HUES64 (cell line): ENCODE measurements around the gene ZDHHC8.

Experiments used
- H3K27ac ChIP-seq: 2 replicates; pipeline ENCODE4 v1.7.0; 2013; ENCODE audit warnings: low read depth, low read length, inconsistent platforms
- H3K27me3 ChIP-seq: 2 replicates; pipeline ENCODE4 v1.6.1; 2013; ENCODE audit warnings: mild to moderate bottlenecking, low read length; ENCODE audit not compliant: insufficient read depth
- H3K36me3 ChIP-seq: 2 replicates; pipeline ENCODE4 v1.6.1; 2013; ENCODE audit warnings: mild to moderate bottlenecking, low read length; ENCODE audit not compliant: insufficient read depth
- H3K4me1 ChIP-seq: 2 replicates; pipeline ENCODE4 v1.6.1; 2013; ENCODE audit warnings: mild to moderate bottlenecking, low read length, moderate library complexity; ENCODE audit not compliant: insufficient read depth
- H3K4me3 ChIP-seq: 2 replicates; pipeline ENCODE4 v1.5.1; 2013; ENCODE audit warnings: mild to moderate bottlenecking, low read length, moderate library complexity
- H3K9ac ChIP-seq: 2 replicates; pipeline ENCODE4 v1.6.1; 2013; ENCODE audit warnings: mild to moderate bottlenecking, low read depth, low read length
- H3K9me3 ChIP-seq: 2 replicates; pipeline ENCODE4 v1.6.1; 2013; ENCODE audit warnings: low read depth, low read length; ENCODE audit not compliant: insufficient read depth
- WGBS: fragments of 150-250, 120-280 bp; methylation state at CpG from one replicate; pipeline ENCODE4 v1.1.7; 2013; ENCODE audit warnings: missing lambda C conversion rate; 5-methylcytosine and 5-hydroxymethylcytosine counted together

The ZDHHC8 gene

GRCh38 chr22:20173246-20173645 lies 41.6 kb downstream of the ZDHHC8 start:
- Histone ChIP-seq H3K9ac (no peak overlapping the region), H3K27ac (no peak overlapping the region), H3K4me3 (no peak overlapping the region), H3K27me3 (no peaks in the 10 kb centered on the region), H3K4me1 (no peaks in the 10 kb centered on the region), H3K9me3 (no peaks in the 10 kb centered on the region), H3K36me3 (no peaks in the 10 kb centered on the region)
- 92% methylated on average over 11 of the region's 11 CpGs for WGBS

- Histone ChIP-seq H3K4me1 (no peaks in the 10 kb centered on the region), H3K4me3 (no peak overlapping the region), H3K9ac (no peak overlapping the region), H3K9me3 (no peaks in the 10 kb centered on the region), H3K27me3 (no peaks in the 10 kb centered on the region), H3K36me3 (no peaks in the 10 kb centered on the region), H3K27ac (no peak overlapping the region)
- WGBS: 87% methylated on average over 10 of the region's 10 CpGs
Measured at GRCh38 chr22:20173772-20174171, 42.2 kb downstream of the ZDHHC8 start.

- H3K36me3 ChIP-seq: no peaks in the 10 kb centered on the region
- 82% methylated on average over 18 of the region's 19 CpGs for WGBS
- H3K4me3 ChIP-seq: no peak overlapping the region
- H3K9me3 ChIP-seq: no peaks in the 10 kb centered on the region
- no peak overlapping the region for H3K9ac ChIP-seq
- no peak overlapping the region for H3K27ac ChIP-seq
- H3K27me3 ChIP-seq: no peaks in the 10 kb centered on the region
- H3K4me1 ChIP-seq: no peaks in the 10 kb centered on the region
Measured at GRCh38 chr22:20174785-20175596, 43.4 kb downstream of the ZDHHC8 start.

GRCh38 chr22:20175597-20175900 lies 43.9 kb downstream of the ZDHHC8 start:
- Histone ChIP-seq H3K36me3 (no peaks in the 10 kb centered on the region), H3K27ac (no peak overlapping the region), H3K4me3 (no peak overlapping the region), H3K27me3 (no peaks in the 10 kb centered on the region), H3K9ac (no peak overlapping the region), H3K4me1 (no peaks in the 10 kb centered on the region), H3K9me3 (no peaks in the 10 kb centered on the region)
- 86% methylated on average over 12 of the region's 12 CpGs for WGBS

GRCh38 chr22:20176421-20177085 lies 44.9 kb downstream of the ZDHHC8 start:
- Histone ChIP-seq H3K9me3 (no peaks in the 10 kb centered on the region), H3K27ac (no peak overlapping the region), H3K9ac (no peak overlapping the region), H3K4me3 (no peak overlapping the region), H3K27me3 (no peaks in the 10 kb centered on the region), H3K4me1 (no peaks in the 10 kb centered on the region), H3K36me3 (no peaks in the 10 kb centered on the region)
- WGBS: 91% methylated on average over 17 of the region's 17 CpGs

GRCh38 chr22:20177217-20177911 lies 45.8 kb downstream of the ZDHHC8 start:
- Histone ChIP-seq H3K27ac (no peak overlapping the region), H3K9me3 (no peaks in the 10 kb centered on the region), H3K27me3 (no peaks in the 10 kb centered on the region), H3K9ac (no peak overlapping the region), H3K4me1 (no peaks in the 10 kb centered on the region), H3K4me3 (no peak overlapping the region), H3K36me3 (no peaks in the 10 kb centered on the region)
- 90% methylated on average over 21 of the region's 21 CpGs for WGBS

GRCh38 chr22:20178075-20178914 lies 46.7 kb downstream of the ZDHHC8 start:
- H3K9me3 ChIP-seq: no peaks in the 10 kb centered on the region
- H3K4me1 ChIP-seq: no peaks in the 10 kb centered on the region
- H3K36me3 ChIP-seq: no peaks in the 10 kb centered on the region
- 93% methylated on average over 29 of the region's 29 CpGs for WGBS
- H3K4me3 ChIP-seq: no peak overlapping the region
- no peaks in the 10 kb centered on the region for H3K27me3 ChIP-seq
- H3K27ac ChIP-seq: no peak overlapping the region
- H3K9ac ChIP-seq: no peak overlapping the region

GRCh38 chr22:20178915-20179227 lies 47.3 kb downstream of the ZDHHC8 start:
- WGBS: 96% methylated on average over 10 of the region's 10 CpGs
- Histone ChIP-seq H3K27me3 (no peaks in the 10 kb centered on the region), H3K4me1 (no peaks in the 10 kb centered on the region)

GRCh38 chr22:20179455-20180244 lies 48.0 kb downstream of the ZDHHC8 start:
- 92% methylated on average over 27 of the region's 27 CpGs for WGBS
- no peaks in the 10 kb centered on the region for H3K36me3 ChIP-seq

More at GRCh38 chr22:20178915-20179227, 47.3 kb downstream of the ZDHHC8 start:
- H3K27ac ChIP-seq: no peak overlapping the region
- H3K9me3 ChIP-seq: no peaks in the 10 kb centered on the region
- no peak overlapping the region for H3K4me3 ChIP-seq
- no peak overlapping the region for H3K9ac ChIP-seq
- H3K36me3 ChIP-seq: no peaks in the 10 kb centered on the region

GRCh38 chr22:20180245-20180630 lies 48.6 kb downstream of the ZDHHC8 start:
- H3K9ac ChIP-seq: no peak overlapping the region
- H3K27me3 ChIP-seq: no peaks in the 10 kb centered on the region
- WGBS: 88% methylated on average over 13 of the region's 13 CpGs
- no peak overlapping the region for H3K4me3 ChIP-seq
- H3K36me3 ChIP-seq: no peaks in the 10 kb centered on the region
- H3K27ac ChIP-seq: no peak overlapping the region
- H3K9me3 ChIP-seq: no peaks in the 10 kb centered on the region
- H3K4me1 ChIP-seq: no peaks in the 10 kb centered on the region

More at GRCh38 chr22:20179455-20180244, 48.0 kb downstream of the ZDHHC8 start:
- Histone ChIP-seq H3K27me3 (no peaks in the 10 kb centered on the region), H3K4me1 (no peaks in the 10 kb centered on the region), H3K9ac (no peak overlapping the region), H3K9me3 (no peaks in the 10 kb centered on the region), H3K27ac (no peak overlapping the region), H3K4me3 (no peak overlapping the region)
